ENCODE results near the gene ABCD1. TPM values are rescaled to one million over a fixed set of nuclear protein-coding genes. Genes with fewer than 3 reads are reported as not detected.

The ABCD1 gene
- total and polyA plus RNA-seq, 9 of the 15 experiments (the other 6 are each of a cell fraction or from before 2014, with no cell fraction given): 0.07 to 6.9 (median 2.2) TPM

- TF ChIP-seq DIDO1 (tag; IDR thresholded peaks at IDR 0.05; ENCODE audit: low read depth) (no peak), ZNF224 (CRISPR knock-in tag; IDR thresholded peaks at IDR 0.05) (no peak), RFX5 (IDR thresholded peaks at IDR 0.05; ENCODE audit: low read depth, low read length) (no peak), CGGBP1 (CRISPR knock-in tag; IDR thresholded peaks at IDR 0.05) (no peak), SIRT6 (IDR thresholded peaks at IDR 0.05; ENCODE audit: low read depth, low read length) (no peak), CTBP1 (IDR thresholded peaks at IDR 0.05; ENCODE audit: borderline replicate concordance) (peak; percentile 34; the same call in 1 of the 2 replicates), MAX (CRISPR knock-in tag; IDR thresholded peaks at IDR 0.05) (peak; percentile 53; the same call in 1 of the 2 replicates), TBL1XR1 (IDR thresholded peaks at IDR 0.05; ENCODE audit: low read length in 2 of 2) (no peak), CAMTA2 (CRISPR knock-in tag; conservative IDR thresholded peaks at IDR 0.05) (no peak), HMGN3 (IDR thresholded peaks at IDR 0.05; ENCODE audit: borderline replicate concordance, extremely low read depth, insufficient read length, low read depth, low read length) (peak; percentile 46), ZFP30 (CRISPR knock-in tag; IDR thresholded peaks at IDR 0.05; ENCODE audit: borderline replicate concordance) (no peak), CBX8 (IDR thresholded peaks at IDR 0.05; ENCODE audit: borderline replicate concordance, extremely low read depth, low read depth, low read length, poor library complexity, severe bottlenecking) (no peak), ZNF277 (CRISPR knock-in tag; IDR thresholded peaks at IDR 0.05; ENCODE audit: borderline replicate concordance) (no peak), HNRNPK (IDR thresholded peaks at IDR 0.05; ENCODE audit: low read depth, low read length, poor library complexity, severe bottlenecking) (no peak), ZBTB33 (CRISPR knock-in tag; IDR thresholded peaks at IDR 0.05) (no peak), WHSC1 (IDR thresholded peaks at IDR 0.05; ENCODE audit: low read length) (no peak), MAZ (CRISPR knock-in tag; conservative IDR thresholded peaks at IDR 0.05 in 1 of 2, IDR thresholded peaks at IDR 0.05 in 1 of 2) (no peak), LARP7 (IDR thresholded peaks at IDR 0.05) (no peak), SMARCE1 (IDR thresholded peaks at IDR 0.05) (no peak), ZNF146 (CRISPR knock-in tag; IDR thresholded peaks at IDR 0.05; ENCODE audit: unreplicated experiment) (no peak), EP400 (IDR thresholded peaks at IDR 0.05) (no peak), ZNF280B (CRISPR knock-in tag; IDR thresholded peaks at IDR 0.05) (no peak), ZNF764 (CRISPR knock-in tag; IDR thresholded peaks at IDR 0.05; ENCODE audit: low read depth) (no peak)
These were observed 34.8 kb upstream of the ABCD1 start (continued) for GRCh38 chrX:153689654-153690465.
